GM12878 (cell line): ENCODE data around the gene FTO. TPM values are rescaled to one million over a fixed set of nuclear protein-coding genes. Genes with fewer than 3 reads are reported as not detected.

ENCODE experiments used
- CHD1 ChIP-seq: IDR thresholded peaks from 2 replicates; pipeline ENCODE4 v1.6.1; 2012; ENCODE audit warnings: low read depth, low read length, improper control_type of control experiment
- CHD2 ChIP-seq: IDR thresholded peaks from 2 replicates; pipeline ENCODE4 v1.6.1; 2011; ENCODE audit warnings: low read depth, low read length, improper control_type of control experiment, borderline replicate concordance
- EGR1 ChIP-seq, 2 experiments: IDR thresholded peaks; 1 replicate in 1 of 2; 2 replicates in 1 of 2; pipeline ENCODE4 v1.6.1; 2011 to 2012; ENCODE audit warnings: low read depth in 2 of 2, low read length in 2 of 2, borderline replicate concordance in 1 of 2, mild to moderate bottlenecking in 1 of 2, moderate library complexity in 1 of 2
- FOS ChIP-seq: IDR thresholded peaks from 3 replicates; pipeline ENCODE4 v1.6.1; 2011; ENCODE audit warnings: borderline replicate concordance; ENCODE audit not compliant: insufficient read length; ENCODE audit errors: extremely low read depth
- HDAC6 ChIP-seq: fragments of 200-600 bp; sonication (generic); IDR thresholded peaks from one replicate; pipeline ENCODE4 v1.8.0; 2017; ENCODE audit warnings: antibody characterized with exemption; ENCODE audit not compliant: unreplicated experiment
- IRF4 ChIP-seq: IDR thresholded peaks from 2 replicates; pipeline ENCODE4 v1.6.1; 2011; ENCODE audit warnings: low read depth, low read length
- MYB ChIP-seq: fragments of 150-350 bp; IDR thresholded peaks from 2 replicates; pipeline ENCODE4 v1.6.1; 2014; ENCODE audit warnings: mild to moderate bottlenecking, low read depth, low read length, borderline replicate concordance
- NFYB ChIP-seq: IDR thresholded peaks from 2 replicates; pipeline ENCODE4 v1.6.1; 2011; ENCODE audit warnings: low read depth, mild to moderate bottlenecking, low read length, improper control_type of control experiment, moderate library complexity; ENCODE audit not compliant: insufficient read depth
- NKRF ChIP-seq: fragments of 450-650 bp; conservative IDR thresholded peaks from 2 replicates; pipeline ENCODE4 v1.6.1; 2017; ENCODE audit warnings: mild to moderate bottlenecking, moderate library complexity
- POLR2AphosphoS2 ChIP-seq: IDR thresholded peaks from 2 replicates; pipeline ENCODE4 v1.6.1; 2011; ENCODE audit warnings: low read depth, mild to moderate bottlenecking, low read length, improper control_type of control experiment, moderate library complexity
- SKIL ChIP-seq: fragments of 450-650 bp; IDR thresholded peaks from 2 replicates; pipeline ENCODE4 v1.6.1; 2017; ENCODE audit warnings: mild to moderate bottlenecking, low read depth, inconsistent platforms; ENCODE audit not compliant: poor library complexity, severe bottlenecking
- ZNF274 ChIP-seq: IDR thresholded peaks from one replicate; pipeline ENCODE4 v1.8.0; 2011; ENCODE audit not compliant: insufficient read length, insufficient read depth
- polyA plus RNA-seq, 11 experiments: library from polyadenylated mRNA; depleted of rRNA in 4 of 11; unstranded in 6 of 11; stranded (reverse) in 5 of 11; fragments of >200 nt; fragmentation: Nextera tagmentation in 4 of 11; fragmentation: Illumina TruSeq in 1 of 11; extraction: Ambion mirVana in 4 of 11; extraction: Trizol in 1 of 11; gene quantifications; 1 replicate in 1 of 11; 2 replicates in 10 of 11; pipeline versions ENCODE4 v1.2.1 to v1.2.3, GENCODE V29; 2011 to 2016; ENCODE audit warnings: inconsistent platforms in 2 of 11, missing spikeins in 2 of 11, low read depth in 1 of 11
- total RNA-seq, 4 experiments: library from RNA; depleted of rRNA in 3 of 4; stranded (reverse); fragments of >200 nt in 3 of 4; fragmentation: Illumina TruSeq in 1 of 4; extraction: Trizol in 1 of 4; gene quantifications; 2 replicates each; pipeline versions ENCODE4 v1.2.1 to v1.2.3, GENCODE V29; 2013 to 2021
- TF ChIP-seq, protein P1 (sequence below): IDR thresholded peaks from 2 replicates; pipeline ENCODE4 v1.6.1; 2012; ENCODE audit warnings: improper control_type of control experiment, low read depth, low read length; ENCODE audit not compliant: insufficient replicate concordance

Gene FTO
- total and polyA plus RNA-seq, 10 of the 15 experiments (the other 5 are each of a cell fraction or from before 2014, with no cell fraction given), result 20.1 to 55.0 (median 47.0) TPM

DNA sequence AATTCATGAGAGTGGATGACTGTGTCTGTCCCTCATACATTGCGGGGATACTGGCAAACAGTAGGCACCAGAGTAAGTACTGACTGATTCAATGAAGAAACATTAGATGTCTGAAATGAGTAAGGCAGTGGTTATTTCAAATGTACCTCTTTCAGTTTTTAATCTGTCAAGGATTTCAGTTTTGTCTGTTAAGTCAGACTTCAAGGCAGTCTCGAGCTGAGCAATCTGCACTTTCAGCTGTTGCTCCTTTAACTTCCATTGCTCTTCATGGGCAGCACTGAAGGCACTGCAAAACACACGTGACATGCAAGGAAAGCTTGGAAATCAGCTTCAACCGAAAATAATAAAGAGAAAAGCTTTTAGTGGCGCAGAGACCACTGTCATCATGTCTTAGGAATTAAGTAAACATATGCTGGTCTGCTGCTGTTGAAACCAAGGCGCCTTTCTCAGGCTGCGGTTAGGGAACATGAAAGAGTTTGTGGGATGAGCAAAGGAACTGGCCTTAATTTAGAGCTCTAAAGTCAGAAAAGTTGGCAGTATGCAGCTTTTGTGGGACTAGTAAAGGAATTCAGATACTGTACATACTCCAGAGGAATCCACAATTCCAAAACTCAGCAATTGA lies 39.1 kb upstream of the FTO start (continued):
- TF ChIP-seq, protein P1, sequence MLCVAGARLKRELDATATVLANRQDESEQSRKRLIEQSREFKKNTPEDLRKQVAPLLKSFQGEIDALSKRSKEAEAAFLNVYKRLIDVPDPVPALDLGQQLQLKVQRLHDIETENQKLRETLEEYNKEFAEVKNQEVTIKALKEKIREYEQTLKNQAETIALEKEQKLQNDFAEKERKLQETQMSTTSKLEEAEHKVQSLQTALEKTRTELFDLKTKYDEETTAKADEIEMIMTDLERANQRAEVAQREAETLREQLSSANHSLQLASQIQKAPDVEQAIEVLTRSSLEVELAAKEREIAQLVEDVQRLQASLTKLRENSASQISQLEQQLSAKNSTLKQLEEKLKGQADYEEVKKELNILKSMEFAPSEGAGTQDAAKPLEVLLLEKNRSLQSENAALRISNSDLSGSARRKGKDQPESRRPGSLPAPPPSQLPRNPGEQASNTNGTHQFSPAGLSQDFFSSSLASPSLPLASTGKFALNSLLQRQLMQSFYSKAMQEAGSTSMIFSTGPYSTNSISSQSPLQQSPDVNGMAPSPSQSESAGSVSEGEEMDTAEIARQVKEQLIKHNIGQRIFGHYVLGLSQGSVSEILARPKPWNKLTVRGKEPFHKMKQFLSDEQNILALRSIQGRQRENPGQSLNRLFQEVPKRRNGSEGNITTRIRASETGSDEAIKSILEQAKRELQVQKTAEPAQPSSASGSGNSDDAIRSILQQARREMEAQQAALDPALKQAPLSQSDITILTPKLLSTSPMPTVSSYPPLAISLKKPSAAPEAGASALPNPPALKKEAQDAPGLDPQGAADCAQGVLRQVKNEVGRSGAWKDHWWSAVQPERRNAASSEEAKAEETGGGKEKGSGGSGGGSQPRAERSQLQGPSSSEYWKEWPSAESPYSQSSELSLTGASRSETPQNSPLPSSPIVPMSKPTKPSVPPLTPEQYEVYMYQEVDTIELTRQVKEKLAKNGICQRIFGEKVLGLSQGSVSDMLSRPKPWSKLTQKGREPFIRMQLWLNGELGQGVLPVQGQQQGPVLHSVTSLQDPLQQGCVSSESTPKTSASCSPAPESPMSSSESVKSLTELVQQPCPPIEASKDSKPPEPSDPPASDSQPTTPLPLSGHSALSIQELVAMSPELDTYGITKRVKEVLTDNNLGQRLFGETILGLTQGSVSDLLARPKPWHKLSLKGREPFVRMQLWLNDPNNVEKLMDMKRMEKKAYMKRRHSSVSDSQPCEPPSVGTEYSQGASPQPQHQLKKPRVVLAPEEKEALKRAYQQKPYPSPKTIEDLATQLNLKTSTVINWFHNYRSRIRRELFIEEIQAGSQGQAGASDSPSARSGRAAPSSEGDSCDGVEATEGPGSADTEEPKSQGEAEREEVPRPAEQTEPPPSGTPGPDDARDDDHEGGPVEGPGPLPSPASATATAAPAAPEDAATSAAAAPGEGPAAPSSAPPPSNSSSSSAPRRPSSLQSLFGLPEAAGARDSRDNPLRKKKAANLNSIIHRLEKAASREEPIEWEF, result no peak
- TF ChIP-seq POLR2AphosphoS2 (no peak), NKRF (no peak), FOS (no peak), CHD1 (no peak), NFYB (no peak), IRF4 (0 out of 2 replicates have a peak, but pooled peaks have one; percentile 23), ZNF274 (no peak), CHD2 (no peak), HDAC6 (no peak), SKIL (no peak), EGR1 (IDR thresholded peaks at IDR 0.05; ENCODE audit: borderline replicate concordance in 1 of 2, low read depth in 2 of 2, low read length in 2 of 2) (no peak), MYB (no peak)
